Measurements from ENCODE around the gene TMEM82. TPM values are rescaled to one million over a fixed set of nuclear protein-coding genes. Genes with fewer than 3 reads are reported as not detected.

Gene TMEM82
- total and polyA plus RNA-seq, 2 experiments from 2014 or later = 11.9 to 16.4 TPM

DNA sequence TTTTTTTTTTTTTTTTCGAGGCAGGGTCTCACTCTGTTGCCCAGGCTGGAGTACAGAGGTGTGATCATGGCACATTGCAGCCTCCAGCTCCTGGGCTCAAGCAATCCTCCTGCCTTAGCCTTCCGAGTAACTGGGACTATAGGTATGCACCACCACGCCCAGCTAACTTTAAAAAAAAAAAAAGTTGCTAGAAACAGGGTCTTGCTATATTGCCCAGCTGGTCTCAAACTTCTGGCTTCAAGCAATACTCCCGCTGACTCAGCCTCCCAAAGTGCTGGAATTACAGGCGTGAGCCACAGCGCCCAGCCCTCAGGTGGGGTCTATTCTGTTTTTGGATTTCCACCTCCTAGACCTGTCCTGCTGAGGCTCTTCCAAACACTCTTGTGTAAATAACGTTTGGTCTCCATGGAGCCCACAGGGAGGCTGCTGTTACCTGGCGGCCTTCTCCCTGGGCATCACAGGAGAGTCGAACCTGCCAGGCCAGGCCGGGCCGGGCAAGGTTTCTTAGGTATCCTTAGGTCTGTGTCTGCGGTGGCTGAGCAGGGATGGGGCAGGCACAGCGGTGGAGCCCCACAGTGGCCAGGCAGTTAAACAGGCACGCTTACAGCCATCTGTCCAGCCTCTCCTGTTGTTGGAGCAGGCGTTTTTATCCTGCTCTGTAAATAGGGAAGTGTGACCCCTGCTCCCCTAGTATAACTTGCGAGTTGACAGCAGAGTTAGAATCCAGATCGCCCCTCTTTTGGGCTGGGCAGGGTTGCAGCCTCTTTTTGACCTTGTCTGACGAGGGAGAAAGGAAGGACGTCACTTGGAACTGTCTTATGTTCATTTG is 39.4 kb upstream of the TMEM82 start:
- DNase-seq (ENCODE audit: low spot score) = peak; percentile 39
- H2AFZ ChIP-seq = no peak overlapping the region
- no peak overlapping the region for H3K4me3 ChIP-seq
- peaks cover 5% of the 10 kb centered on the region for H4K20me1 ChIP-seq (ENCODE audit: insufficient read depth, poor library complexity, severe bottlenecking)
- H3K36me3 ChIP-seq (replicated peaks; ENCODE audit: insufficient read depth, low read depth) = no peaks in the 10 kb centered on the region
- H3K9me3 ChIP-seq (ENCODE audit: low read depth) = no peaks in the 10 kb centered on the region
- no peaks in the 10 kb centered on the region for H3K27me3 ChIP-seq
- no peaks in the 10 kb centered on the region for H3K9me2 ChIP-seq (replicated peaks; ENCODE audit: insufficient read depth)
- H3K4me2 ChIP-seq = peak overlapping the region; percentile 60
- 75% methylated on average over 17 of the region's 19 CpGs for WGBS (ENCODE audit: low lambda C conversion rate, missing lambda C conversion rate)
- TF ChIP-seq, protein P1, sequence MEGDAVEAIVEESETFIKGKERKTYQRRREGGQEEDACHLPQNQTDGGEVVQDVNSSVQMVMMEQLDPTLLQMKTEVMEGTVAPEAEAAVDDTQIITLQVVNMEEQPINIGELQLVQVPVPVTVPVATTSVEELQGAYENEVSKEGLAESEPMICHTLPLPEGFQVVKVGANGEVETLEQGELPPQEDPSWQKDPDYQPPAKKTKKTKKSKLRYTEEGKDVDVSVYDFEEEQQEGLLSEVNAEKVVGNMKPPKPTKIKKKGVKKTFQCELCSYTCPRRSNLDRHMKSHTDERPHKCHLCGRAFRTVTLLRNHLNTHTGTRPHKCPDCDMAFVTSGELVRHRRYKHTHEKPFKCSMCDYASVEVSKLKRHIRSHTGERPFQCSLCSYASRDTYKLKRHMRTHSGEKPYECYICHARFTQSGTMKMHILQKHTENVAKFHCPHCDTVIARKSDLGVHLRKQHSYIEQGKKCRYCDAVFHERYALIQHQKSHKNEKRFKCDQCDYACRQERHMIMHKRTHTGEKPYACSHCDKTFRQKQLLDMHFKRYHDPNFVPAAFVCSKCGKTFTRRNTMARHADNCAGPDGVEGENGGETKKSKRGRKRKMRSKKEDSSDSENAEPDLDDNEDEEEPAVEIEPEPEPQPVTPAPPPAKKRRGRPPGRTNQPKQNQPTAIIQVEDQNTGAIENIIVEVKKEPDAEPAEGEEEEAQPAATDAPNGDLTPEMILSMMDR (IDR thresholded peaks at IDR 0.05; ENCODE audit: poor library complexity) = peak; percentile 23
- TF ChIP-seq EZH2phosphoT487 (IDR thresholded peaks at IDR 0.05; ENCODE audit: low read depth, severe bottlenecking, unreplicated experiment) (no peak), EZH2 (IDR thresholded peaks at IDR 0.05; ENCODE audit: borderline replicate concordance) (no peak)
- peaks cover 88% of the 10 kb centered on the region for H3K79me2 ChIP-seq
- H3K27ac ChIP-seq = peak overlapping the region; percentile 85
- peaks cover 14% of the 10 kb centered on the region for H3K4me1 ChIP-seq (ENCODE audit: insufficient read depth)

- peaks cover 14% of the 10 kb centered on the region for H3K4me1 ChIP-seq (ENCODE audit: insufficient read depth)
- peaks cover 5% of the 10 kb centered on the region for H4K20me1 ChIP-seq (ENCODE audit: insufficient read depth, poor library complexity, severe bottlenecking)
- H3K27ac ChIP-seq = peak overlapping the region; percentile 85
- no peak for TF ChIP-seq EZH2phosphoT487 (IDR thresholded peaks at IDR 0.05; ENCODE audit: low read depth, severe bottlenecking, unreplicated experiment)
- TF ChIP-seq, protein P1 (IDR thresholded peaks at IDR 0.05; ENCODE audit: poor library complexity) = no peak
- no peak for TF ChIP-seq EZH2 (IDR thresholded peaks at IDR 0.05; ENCODE audit: borderline replicate concordance)
- H3K4me2 ChIP-seq = peak overlapping the region; percentile 60
- H3K9me3 ChIP-seq (ENCODE audit: low read depth) = no peaks in the 10 kb centered on the region
- DNase-seq (ENCODE audit: low spot score) = peak; percentile 86
- H3K27me3 ChIP-seq = no peaks in the 10 kb centered on the region
- WGBS (ENCODE audit: low lambda C conversion rate, missing lambda C conversion rate) = 47% methylated on average over 9 of the region's 9 CpGs
- no peak overlapping the region for H3K4me3 ChIP-seq
- no peaks in the 10 kb centered on the region for H3K9me2 ChIP-seq (replicated peaks; ENCODE audit: insufficient read depth)
- no peak overlapping the region for H2AFZ ChIP-seq
- H3K36me3 ChIP-seq (replicated peaks; ENCODE audit: insufficient read depth, low read depth) = no peaks in the 10 kb centered on the region
- H3K79me2 ChIP-seq = peaks cover 90% of the 10 kb centered on the region
These were observed 38.7 kb upstream of the TMEM82 start for GRCh38 chr1:15703562-15703961.

DNA sequence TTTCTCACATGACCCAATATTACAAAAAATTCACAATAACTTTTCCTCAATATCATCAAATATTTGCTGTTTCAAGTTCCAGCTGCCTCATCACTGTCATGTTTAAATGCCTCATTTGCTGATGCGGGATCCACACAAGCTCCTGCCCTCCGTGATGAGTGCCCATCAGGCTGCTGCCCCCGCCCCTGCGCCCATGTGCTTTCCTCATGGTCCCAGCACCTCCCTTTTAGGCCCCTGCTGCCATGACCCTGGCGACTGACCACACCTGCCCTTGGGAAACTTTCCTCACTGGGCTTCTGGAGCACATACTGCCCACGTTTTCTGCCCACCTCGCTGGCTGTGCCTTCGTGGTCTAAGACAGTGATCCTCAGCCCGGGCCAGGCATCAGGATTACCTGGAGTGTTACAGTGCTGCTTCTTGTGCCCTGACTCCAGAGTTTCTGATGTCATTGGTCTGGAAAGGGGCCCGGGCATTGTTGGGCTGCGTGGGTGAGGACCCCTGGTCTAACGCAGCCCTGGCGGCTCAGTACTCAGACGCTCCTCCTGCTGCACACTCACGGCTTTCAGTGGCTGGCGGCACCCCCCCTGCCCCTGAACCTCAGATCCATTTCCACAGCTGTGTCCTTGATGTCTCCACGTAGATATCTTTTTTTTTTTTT is 37.6 kb upstream of the TMEM82 start:
- 95% methylated on average over 17 of the region's 17 CpGs for WGBS (ENCODE audit: low lambda C conversion rate, missing lambda C conversion rate)
- H3K79me2 ChIP-seq = peaks cover 90% of the 10 kb centered on the region
- no peak overlapping the region for H3K4me2 ChIP-seq
- no peaks in the 10 kb centered on the region for H3K36me3 ChIP-seq (replicated peaks; ENCODE audit: insufficient read depth, low read depth)
- peaks cover 3% of the 10 kb centered on the region for H4K20me1 ChIP-seq (ENCODE audit: insufficient read depth, poor library complexity, severe bottlenecking)
- H3K27me3 ChIP-seq = no peaks in the 10 kb centered on the region
- peak overlapping the region; percentile 85 for H3K27ac ChIP-seq
- H3K9me2 ChIP-seq (replicated peaks; ENCODE audit: insufficient read depth) = no peaks in the 10 kb centered on the region
- H3K9me3 ChIP-seq (ENCODE audit: low read depth) = no peaks in the 10 kb centered on the region
- DNase-seq (ENCODE audit: low spot score) = no peak
- H3K4me1 ChIP-seq (ENCODE audit: insufficient read depth) = peaks cover 14% of the 10 kb centered on the region
- H2AFZ ChIP-seq = no peak overlapping the region
- no peak overlapping the region for H3K4me3 ChIP-seq
- TF ChIP-seq, protein P1 (IDR thresholded peaks at IDR 0.05; ENCODE audit: poor library complexity) = no peak
- TF ChIP-seq EZH2phosphoT487 (IDR thresholded peaks at IDR 0.05; ENCODE audit: low read depth, severe bottlenecking, unreplicated experiment) = no peak

All from hepatocyte (in vitro differentiated cells).